ENCODE measurements around the gene ST14.
"Not testable (repeated sequence)": the region's sequence is repeated elsewhere in the genome, so short reads cannot be mapped to it uniquely, and the experiment has no call there.

Gene ST14

DNA sequence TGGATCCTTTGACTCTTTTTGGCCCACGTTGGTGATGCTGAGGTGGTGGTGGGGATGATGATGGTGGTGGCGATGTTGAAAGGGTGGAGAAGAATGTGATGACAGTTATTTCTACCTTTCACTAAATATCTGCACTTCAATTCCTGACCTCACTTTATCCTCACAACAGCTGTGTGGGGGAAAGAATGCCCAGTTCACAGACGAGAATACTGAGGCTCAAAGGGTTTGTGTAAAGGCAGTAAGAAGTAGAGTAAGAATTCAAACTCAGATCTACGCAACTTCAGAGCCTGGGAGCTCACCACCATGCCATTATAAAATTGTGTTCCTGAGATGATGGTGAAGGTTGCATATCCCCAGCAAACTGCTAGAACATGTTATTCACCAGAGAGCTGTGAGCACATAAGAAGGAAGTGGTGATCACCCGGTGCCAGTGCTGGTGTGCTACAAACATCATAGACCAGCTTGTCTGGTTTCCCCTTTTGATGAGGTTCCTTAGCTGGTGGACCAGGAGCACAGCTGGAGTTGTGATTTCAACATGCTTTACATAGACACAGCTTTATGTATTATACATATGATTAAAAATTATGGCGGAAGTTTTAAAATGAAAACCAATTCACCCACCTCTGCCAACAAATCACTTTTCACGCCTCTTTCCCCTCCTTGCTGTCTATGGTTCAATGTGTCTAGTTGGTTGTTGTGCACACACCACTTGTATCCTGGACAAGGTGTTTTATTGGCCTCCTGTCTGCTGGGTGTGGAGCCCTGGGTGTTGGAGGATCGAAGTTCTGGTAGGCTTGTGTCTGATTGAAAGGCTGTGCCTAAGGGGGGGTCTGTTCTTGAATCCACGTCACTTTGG, 6.2 kb downstream of the ST14 start:
- DNase-seq: no peak

DNA sequence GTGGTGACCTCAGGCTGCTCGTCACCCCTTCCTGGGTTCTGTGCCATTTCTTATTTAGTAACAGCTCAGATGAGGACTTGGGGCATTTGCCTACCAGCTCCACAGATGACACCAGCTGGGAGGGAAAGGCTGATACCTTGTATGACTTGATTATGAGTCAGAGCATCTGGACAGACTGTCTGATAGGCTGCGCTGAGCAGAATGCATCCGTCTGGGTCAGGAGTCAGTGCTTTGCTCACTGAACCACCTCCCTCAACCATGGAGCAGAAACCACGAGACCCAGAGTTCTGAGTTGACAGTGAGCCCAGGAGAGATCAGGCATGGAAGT, 6.8 kb downstream of the ST14 start:
- no peak for DNase-seq

DNA sequence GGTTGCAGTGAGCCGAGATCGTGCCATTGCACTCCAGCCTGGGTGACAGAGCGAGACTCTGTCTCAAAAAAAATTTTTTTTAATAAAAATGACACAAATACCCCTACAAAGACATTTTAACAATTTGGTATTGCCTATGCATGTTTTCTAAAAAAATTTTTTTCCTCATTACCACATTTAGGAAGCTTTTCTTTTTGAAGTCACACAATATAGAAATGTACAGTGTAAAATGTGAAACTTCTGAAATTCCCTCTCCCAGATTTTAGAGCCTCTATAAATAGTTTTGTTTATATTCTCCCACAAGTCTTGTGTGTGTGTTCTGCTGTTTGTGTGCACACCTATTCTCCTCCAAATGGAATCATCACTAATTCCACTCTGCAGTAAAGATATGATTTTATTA, 7.6 kb downstream of the ST14 start:
- DNase-seq: no peak

DNA sequence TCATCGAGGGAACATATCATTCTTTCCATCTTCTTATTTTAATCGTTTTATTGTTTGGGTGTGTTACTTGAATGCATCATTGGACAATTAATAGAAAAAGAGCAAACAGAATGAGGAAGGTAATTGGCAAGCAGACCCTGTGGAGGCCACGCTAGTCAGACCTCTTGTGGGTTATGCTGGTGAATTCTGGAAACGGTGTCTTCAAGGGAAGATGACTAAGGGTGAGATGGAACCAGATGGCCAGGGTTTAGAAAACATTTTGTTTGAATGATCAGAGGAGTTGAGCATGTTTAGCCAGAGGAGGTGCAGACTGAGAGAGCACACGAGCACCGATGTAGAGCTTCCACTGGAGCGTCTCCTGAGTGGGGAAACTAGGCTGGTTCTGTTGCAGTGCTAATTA, 8.5 kb downstream of the ST14 start:
- DNase-seq: no peak

DNA sequence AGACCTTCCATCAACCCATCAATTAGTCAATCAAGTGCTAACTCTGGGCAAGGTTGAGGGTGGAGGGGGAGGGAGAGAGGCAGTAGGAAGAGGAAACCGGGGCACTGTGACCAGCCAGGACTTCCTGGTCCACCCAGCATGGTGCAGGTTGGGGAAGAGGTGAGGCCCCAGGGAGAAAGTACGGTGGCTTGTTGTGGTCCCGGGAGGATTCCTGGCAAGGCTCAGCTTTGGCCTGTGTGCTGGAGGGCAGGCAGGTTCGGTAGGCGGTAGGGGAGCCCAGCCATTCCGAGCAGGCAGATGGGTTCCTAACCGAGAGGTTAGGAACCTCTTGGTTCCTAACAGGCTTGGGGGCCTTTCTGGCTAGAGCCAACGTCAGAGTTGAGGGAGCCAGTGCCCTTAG, 10.8 kb downstream of the ST14 start:
- DNase-seq: no peak

DNA sequence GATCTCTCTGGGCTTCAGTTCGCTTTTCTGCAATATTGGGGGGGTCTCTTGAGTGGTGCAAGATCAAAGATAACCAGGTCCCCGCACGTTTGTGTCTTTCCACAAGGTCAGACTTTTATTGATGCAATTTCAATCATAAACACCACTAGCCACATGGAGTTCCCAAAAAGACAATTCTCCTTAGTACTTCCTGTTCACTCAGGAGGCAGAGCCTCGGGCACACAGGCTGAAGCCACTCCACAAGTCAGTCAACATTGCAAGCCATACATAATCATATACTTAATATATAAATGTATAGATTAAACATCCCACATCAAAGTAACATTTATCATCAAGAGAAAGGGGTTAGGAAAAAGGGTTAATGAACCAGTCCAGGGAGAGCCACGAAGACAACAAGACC, 12.0 kb downstream of the ST14 start:
- no peak for DNase-seq

DNA sequence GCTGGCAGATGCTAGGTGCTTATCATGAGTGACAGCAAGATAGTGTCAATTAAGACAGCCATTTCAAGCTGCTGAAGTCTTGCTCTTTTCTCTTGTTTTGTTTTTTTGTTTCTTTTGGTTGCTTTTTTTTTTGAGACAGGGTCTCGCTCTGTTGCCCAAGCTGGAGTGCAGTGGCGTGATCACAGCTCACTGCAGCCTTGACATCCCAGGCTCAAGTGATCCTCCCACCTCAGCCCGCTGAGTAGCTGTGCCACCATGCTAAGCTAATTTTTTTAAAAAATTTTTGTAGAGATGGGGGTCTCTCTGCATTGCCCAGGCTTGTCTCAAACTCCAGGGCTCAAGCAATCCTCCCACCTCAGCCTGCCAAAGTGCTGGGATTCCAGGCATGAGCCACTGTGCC, 12.4 kb downstream of the ST14 start:
- DNase-seq: not testable (repeated sequence)

DNA sequence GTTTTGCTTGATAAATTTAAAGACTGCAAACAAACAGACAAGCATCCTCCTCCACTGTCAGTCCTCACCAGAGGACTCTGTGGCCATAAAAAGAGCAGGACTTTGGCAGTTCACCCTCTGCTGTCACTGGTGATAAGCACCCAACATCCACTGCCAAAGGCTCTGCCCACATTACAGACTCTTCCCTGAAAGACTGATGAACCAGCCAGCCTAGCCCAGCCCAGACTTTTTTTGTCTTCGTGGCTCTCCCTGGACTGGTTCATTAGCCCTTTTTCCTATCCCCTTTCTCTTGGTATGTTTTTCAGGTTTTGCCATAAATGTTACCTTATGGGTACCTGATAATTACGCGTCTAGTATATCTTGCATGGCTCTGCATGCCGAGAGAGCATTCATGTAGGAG, 15.1 kb downstream of the ST14 start:
- no peak for DNase-seq

DNA sequence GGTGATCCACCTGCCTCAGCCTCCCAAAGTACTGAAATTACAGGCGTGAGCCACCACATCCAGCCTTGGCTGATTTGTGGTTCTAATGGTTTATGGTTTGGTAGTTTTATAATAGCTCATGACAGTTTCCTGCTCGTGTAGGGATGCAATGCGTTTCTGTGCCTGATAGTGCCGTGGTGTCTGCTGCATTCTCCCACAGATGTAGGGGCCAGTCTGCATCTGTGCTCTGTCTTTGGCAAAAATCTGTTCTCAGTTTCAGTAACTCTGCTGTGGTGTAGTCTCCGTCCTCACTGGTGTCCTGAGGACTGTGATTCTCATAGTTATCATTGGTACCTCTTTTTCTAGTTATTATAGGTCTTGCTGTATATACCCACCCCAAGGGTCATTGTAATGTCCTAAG, 16.3 kb downstream of the ST14 start:
- no peak for DNase-seq

DNA sequence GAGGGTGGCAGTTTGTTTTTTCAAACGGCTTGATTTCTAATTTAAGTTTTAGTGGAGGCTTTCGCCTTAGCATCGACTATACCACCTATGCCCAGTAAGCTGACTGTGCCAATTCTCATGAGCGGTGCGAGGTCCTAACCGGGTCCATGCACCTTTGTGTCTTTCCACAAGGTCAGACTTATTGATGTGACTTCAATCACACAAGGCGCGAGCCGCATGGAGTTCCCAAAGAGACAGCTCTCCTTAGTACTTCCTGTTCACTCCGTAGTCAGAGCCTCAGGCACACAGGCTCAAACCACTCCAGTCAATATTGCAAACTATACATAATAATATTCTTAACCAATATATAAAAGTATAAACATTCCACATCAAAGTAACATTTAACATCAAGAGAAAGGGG, 18.2 kb downstream of the ST14 start:
- DNase-seq: no peak

DNA sequence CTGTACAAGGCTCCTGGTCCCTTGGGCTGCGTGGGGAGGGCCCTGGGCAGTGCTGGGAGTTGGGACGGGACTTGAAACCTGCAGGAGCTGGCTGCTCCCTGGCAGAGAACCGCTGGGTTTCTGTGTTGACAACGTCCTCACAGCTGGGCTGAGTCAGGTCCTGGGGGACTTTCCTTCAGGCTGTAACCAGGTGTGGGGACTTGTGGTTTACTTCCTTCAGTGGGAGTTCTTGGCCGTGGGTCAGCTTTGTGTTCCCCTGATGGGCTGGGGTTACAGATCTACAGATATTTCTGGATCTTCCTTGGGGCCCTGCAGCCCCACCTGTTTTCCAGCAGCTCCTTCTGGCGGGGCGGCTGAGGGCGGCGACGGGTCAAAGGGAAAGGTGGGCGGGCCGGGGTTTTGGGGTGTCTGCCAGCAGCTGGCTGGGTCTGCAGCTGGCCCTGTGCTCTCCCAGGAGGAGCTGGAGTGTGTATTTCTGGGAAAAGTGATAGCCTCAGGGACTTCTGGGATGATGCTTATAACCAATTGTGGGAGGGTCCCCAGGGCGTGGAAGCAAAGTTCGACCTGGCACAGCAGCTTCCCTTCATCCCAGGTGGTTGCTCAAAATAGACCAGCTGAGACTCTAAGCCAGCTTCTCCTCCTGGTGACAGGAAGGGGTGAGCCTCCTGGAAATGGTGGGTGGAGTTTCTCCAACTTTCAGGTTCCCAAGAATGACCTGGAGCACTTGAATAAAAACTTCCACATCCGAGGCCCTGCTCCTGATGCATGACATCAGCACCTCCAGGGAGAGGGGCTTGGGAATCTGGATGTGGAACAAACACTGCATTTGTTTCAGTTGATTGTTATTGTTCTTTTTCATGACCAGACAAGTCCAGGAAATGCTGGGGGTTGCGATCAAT, 19.1 kb downstream of the ST14 start:
- DNase-seq: no peak

DNA sequence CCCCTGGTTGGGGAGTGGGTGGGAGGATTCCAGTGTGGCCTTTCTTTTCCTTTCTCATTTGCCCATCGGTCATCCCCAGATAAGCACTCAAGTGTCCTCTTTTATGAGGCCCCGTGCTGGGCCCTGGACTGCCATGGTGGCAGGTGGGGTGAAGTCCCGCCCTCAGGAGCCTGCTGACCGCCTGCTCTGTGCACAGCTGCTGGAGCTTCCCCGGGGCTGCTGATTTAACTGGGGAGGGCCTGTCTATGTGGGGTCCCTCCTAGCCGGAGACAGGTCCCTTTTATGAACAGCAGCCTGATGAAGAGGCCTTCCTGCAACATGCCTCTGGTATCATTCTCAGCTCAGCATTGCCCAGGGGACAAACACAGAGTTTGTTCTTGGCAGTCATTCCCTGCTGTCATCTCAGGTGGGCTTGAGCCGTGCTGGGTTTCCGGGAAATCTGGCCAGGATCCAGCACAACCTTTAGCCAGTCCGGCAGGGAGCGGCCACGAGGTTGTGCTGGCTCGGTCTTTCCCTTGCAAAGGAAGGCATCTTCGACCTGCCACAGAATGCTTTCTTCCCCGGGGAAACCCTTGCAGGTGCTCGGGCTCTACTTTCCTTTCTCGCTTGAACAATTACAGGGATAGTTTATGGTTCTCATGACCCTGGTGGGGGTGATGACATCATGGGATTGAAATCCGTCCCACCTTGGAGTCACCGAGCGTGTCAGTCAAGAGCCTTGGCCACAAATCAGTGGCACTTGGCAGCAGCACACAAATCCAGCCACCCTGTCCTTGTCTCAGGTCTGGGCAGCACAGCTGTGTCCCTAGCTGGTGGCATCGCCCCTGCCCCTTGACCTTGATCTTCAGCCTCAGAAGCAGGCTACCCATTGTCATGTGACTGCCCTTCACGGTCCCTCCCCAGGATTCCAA, 20.1 kb downstream of the ST14 start:
- DNase-seq: no peak

DNA sequence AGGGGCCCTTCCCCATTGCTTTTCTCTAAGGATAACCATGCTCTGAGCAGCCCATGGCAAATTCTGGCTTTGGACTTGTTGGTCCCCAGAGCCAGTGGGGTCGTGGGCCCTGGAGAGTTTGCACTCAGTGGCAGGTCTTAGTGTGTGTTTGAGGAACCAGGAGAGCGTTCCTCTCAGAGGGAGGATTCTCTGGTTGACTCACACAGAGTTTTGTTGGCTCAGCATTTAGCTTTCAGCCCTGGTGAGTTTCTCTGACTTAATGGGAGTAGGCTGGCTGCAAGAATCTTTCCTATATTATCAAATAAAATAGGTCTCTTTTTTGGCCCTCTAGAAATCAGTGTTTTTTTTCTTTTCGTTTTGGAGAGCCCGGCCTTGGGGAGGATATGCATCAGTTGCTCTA, 20.9 kb downstream of the ST14 start:
- no peak for DNase-seq

DNA sequence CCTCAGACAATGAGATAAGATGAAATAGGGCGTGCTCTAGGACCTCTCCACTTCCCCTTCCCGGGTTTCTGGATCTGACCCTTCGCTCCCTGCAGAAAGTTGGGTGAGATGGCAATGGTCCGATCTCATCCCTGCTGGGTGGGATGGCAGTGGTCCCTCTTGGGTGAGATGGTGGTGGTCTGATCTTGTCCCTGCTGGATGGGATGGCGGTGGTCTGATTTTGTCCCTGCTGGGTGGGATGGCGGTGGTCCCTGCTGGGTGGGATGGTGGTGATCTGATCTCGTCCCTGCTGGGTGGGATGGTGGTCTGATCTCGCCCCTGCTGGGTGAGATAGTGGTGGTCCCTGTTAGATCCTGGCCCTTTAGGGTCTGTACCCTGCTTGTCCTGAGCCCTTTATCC, 21.3 kb downstream of the ST14 start:
- DNase-seq: no peak

DNA sequence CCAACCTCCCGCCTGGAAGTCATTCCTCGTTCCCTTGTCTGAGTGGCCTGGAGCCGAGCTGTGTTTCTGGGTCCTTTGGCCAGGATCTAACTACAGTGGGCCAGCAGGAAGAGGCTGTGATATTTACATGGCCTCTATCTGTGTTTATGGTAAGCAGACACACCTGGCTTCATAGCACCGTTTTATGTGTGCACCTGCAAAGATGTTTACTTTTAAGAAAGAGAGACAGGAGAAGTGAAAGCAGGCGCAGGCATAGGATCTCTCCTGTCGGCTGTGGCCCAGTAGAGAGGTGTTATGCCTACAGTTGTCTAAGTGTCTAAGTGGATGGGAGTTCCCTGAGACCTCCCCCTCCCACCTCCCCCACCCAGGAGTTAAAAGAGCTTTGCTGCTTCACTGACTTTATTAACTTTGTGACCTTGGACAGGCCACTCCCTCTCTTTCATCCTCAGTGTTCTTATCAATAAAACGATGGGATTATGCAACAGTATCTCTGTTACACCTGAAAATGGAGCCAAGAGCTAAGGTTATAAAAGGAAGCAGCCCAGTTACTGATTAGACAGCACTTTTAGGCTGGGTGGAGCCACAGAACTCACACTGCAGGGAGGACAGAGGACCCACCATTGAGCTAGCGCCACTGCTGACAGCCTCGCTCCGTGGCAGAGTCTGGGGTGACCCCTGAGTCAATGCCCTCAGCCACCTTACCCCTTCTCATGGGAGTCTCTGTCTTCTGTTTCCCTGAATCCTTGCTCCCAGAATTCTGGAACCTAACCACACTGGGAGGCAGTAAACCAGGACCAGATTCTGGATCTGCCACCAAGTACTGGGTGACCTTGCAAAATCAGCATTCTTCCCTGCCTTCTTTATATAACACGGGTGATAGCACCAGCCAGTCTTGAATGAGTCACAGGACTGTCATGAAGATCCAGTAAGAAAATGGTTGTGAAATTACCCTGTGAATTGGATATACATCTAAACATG, 22.0 kb downstream of the ST14 start:
- no peak for DNase-seq

DNA sequence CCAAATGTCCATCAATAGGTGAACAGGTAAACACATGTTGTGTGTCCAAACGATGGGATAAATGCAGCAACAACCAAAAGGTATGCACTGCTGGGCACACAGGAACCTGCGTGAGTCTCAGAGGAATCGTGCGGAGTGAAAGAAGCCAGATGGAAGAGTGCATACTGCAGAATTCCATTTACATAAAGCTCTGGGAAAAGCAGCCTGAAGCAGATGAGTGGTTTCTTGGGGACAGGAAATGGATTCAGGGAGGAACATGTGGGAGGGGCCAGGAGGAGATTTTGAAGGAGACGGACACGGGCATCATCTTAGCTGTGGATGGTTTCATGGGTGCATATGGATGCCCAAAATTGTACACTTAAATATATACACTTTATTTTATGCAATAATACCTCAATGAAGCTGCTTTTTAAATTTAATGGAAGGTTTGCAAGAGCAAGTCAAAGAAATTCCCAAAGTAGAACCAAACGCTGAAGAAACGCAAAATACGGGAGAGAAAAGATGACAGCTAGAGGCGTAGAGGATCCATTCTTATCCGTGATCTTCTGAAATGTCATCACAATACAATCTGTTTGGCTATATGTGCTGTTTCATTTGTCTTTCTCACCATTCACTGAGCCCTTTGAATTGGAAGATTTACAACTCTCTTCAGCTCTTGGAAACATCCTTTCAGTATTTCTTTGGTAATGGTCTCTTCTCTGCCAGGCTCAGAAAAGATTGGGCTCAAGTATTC, 24.5 kb downstream of the ST14 start:
- no peak for DNase-seq

DNA sequence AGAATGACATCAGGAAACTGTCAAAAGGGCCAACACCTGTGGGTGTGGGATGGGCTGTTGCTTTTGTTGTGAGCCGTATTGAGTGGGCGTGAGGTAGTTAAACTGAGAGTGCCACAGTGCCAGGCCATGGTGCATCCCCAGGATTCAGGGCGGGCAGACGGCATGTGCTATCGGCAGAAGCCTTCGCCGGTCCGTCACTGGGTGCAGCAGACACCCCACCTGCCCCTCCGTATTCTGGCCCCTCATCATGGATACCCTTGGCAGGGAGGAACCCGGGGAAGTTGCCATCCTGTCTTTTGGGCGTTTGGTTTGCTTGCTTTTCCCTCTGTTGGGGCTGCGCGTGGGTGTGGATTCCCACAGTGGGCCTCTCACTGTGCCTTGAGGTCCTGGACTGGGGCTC, 27.5 kb downstream of the ST14 start:
- no peak for DNase-seq

DNA sequence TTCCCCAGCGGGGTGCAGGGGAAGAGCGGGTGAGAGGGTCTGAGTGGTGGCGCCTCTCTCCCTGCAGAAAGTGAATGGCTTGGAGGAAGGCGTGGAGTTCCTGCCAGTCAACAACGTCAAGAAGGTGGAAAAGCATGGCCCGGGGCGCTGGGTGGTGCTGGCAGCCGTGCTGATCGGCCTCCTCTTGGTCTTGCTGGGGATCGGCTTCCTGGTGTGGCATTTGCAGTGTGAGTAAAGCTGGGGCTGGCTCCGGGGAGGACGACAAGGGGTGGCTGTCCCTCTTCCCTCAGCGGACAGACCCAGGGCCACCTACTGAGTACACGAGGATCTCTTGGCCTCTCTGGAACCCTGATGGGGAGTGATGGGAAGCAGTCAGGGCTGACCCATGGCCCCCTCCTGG, 28.5 kb downstream of the ST14 start:
- no peak for DNase-seq

DNA sequence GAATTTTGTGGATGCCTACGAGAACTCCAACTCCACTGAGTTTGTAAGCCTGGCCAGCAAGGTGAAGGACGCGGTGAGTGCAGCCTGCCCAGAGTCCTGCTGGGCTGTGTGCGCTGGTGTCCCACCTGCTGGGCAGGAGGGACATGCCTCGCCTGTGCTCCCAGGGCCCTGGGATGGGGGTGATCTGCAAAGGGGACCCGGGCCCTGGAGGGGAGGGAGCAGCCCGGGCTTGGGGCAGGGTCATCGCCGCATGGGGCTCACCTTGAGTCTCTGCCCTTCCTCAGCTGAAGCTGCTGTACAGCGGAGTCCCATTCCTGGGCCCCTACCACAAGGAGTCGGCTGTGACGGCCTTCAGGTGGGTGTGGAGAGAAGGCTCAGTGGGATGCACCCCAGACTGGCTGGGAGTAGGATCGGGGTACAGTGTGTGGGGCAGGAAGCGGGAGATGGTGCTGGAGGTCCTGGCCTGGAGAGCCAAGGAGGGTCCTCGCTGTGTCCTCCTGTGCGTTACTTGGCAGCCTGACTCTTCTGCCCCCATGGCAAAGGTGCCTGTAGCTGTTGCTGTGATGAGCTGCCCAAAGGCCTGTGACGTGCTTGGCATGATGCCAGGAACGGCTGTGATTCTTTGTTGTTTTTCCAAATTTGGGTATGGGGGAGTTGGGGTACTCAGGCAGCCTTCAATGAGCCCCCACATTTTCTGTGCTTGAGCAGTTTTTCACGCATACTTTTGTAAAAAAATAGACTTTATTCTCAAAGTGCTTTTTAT, 29.2 kb downstream of the ST14 start:
- no peak for DNase-seq

DNA sequence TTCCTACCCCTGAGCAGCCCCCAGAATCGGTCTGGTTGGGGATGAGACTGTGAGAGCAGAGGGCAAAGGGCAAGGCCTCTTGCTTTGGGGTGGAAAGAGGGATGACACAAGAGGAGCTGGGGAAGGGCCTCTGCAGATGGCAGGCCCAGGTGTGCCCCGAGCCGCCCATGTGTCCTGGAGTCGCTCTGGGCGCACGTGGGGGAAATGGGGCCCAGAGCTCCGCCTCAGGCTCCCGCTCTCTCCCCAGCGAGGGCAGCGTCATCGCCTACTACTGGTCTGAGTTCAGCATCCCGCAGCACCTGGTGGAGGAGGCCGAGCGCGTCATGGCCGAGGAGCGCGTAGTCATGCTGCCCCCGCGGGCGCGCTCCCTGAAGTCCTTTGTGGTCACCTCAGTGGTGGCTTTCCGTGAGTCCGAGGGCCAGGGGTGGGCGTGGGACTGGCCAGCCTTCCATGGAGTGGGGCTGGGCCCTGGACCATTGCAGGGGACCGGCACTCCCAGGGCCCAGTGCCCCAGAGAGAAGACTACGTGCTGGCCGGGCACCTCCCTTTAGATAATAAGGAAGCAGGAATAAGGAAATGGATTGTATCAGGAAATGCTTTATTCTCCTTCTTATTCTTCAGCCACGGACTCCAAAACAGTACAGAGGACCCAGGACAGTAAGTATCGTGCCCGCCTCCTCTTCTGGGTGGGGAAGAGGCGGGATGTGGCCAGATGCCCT, 30.1 kb downstream of the ST14 start:
- DNase-seq: no peak

Data from activated CD4-positive, alpha-beta T cell treated with anti-CD3 and anti-CD28 coated beads for 1 hour (primary cell).